ENCODE data around the gene PTPRH. TPM values are rescaled to one million over a fixed set of nuclear protein-coding genes. Genes with fewer than 3 reads are reported as not detected.
A peak's percentile ranks its signal among the peaks of the same experiment; 100 is the strongest.

Gene PTPRH
- total RNA-seq, 1 experiment from 2014 or later = 11.7 TPM

DNA sequence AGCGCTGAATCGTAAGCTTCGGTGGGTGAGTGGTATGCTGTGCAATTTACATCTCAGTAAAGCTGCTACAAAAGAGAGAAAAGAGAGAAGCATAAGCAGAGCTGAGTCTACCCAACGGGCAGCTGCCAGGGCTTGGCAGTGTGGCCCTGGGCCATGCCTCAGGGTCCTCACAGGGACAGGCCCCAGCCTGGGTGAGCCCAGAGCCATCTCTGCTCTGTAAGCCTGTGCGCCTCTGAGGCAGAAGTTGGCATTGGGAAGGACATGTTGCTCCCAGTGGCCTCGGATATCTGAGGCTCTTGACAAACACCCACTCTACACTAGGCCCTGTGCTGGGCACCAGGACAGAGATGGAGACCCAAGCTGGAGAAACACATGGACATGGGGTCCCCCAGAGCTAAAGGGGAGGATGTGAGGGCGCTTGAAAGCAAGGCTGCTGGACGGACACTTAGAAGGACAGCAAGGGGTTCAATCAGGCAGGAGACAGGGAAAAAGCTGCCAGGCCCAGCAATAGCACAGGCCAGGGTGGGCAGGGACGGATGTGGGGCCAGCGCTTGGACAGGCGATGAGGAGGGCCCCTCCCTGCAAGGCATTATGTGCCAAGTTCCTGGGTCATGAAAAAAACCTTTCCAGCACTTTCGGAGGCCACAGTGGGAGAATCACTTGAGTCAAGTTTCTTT is 34.8 kb upstream of the PTPRH start:
- Histone ChIP-seq H3K9me2 (ENCODE audit: insufficient read depth) (no peaks in the 10 kb centered on the region), H2AFZ (no peak overlapping the region), H3F3A (ENCODE audit: insufficient read depth, low read depth) (peaks cover 19% of the 10 kb centered on the region; the same call in 1 of the 2 replicates), H3K27me3 (ENCODE audit: insufficient read depth, low read depth) (no peaks in the 10 kb centered on the region), H3K9me3 (ENCODE audit: insufficient read depth, low read depth) (no peaks in the 10 kb centered on the region), H4K20me1 (ENCODE audit: insufficient read depth) (peaks cover 44% of the 10 kb centered on the region), H3K4me3 (no peak overlapping the region), H3K4me2 (no peak overlapping the region), H3K4me1 (replicated peaks; ENCODE audit: insufficient read depth) (peaks cover 24% of the 10 kb centered on the region), H3K27ac (no peak overlapping the region), H3K36me3 (ENCODE audit: low read depth) (peaks cover 25% of the 10 kb centered on the region), H3K79me2 (ENCODE audit: low read depth) (peaks cover 34% of the 10 kb centered on the region)
- CTCF ChIA-PET = no interaction called here
- intact Hi-C loops (cut with micrococcal nuclease; ENCODE audit: unreplicated experiment) = no loop called here
- BruUV-seq (replicated peaks) = TSS peak; percentile 18
- POLR2A ChIA-PET (ENCODE audit: unreplicated experiment) = no interaction called here
- DNase-seq = no peak
- TF ChIP-seq, protein P1, sequence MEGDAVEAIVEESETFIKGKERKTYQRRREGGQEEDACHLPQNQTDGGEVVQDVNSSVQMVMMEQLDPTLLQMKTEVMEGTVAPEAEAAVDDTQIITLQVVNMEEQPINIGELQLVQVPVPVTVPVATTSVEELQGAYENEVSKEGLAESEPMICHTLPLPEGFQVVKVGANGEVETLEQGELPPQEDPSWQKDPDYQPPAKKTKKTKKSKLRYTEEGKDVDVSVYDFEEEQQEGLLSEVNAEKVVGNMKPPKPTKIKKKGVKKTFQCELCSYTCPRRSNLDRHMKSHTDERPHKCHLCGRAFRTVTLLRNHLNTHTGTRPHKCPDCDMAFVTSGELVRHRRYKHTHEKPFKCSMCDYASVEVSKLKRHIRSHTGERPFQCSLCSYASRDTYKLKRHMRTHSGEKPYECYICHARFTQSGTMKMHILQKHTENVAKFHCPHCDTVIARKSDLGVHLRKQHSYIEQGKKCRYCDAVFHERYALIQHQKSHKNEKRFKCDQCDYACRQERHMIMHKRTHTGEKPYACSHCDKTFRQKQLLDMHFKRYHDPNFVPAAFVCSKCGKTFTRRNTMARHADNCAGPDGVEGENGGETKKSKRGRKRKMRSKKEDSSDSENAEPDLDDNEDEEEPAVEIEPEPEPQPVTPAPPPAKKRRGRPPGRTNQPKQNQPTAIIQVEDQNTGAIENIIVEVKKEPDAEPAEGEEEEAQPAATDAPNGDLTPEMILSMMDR (conservative IDR thresholded peaks at IDR 0.05) = no peak
- no peak for TF ChIP-seq EZH2 (IDR thresholded peaks at IDR 0.05; ENCODE audit: low read depth)

- intact Hi-C loops (cut with micrococcal nuclease; ENCODE audit: unreplicated experiment) = no loop called here
- CTCF ChIA-PET = no interaction called here
- H4K20me1 ChIP-seq (ENCODE audit: insufficient read depth) = peaks cover 29% of the 10 kb centered on the region
Observed at GRCh38 chr19:55242517-55242916, 33.2 kb upstream of the PTPRH start.

DNA sequence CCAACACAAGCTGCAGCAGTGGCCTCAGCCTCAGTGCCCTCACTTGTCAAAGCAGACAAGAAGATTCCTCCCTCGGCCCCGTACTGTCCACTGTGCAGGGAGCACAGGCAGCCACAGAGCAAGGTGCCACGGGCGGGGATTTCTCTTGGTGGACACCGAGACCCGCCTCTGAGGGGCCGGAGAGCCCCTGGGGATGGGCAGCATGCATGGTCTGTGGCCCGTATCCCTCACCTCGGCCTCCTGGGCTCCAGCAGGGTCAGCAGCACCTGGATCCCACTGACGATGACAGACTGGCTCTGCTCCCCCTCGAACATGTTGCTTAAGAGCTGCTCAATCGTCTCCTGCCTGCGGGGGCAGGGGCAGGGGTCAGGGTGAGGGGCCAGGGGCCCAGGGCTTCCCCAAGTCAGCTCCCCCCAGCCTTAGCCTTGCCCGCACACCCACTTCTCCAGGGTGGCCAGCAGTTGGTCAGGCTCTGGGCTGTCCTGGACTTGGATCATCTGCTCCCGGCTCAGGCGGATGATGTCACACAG is 32.7 kb upstream of the PTPRH start:
- ChIA-PET POLR2A (ENCODE audit: unreplicated experiment) (no interaction called here), CTCF (no interaction called here)
- Histone ChIP-seq H3K27me3 (ENCODE audit: insufficient read depth, low read depth) (no peaks in the 10 kb centered on the region), H3F3A (ENCODE audit: insufficient read depth, low read depth) (peaks cover 17% of the 10 kb centered on the region; the same call in 1 of the 2 replicates), H4K20me1 (ENCODE audit: insufficient read depth) (peaks cover 24% of the 10 kb centered on the region), H3K9me3 (ENCODE audit: insufficient read depth, low read depth) (no peaks in the 10 kb centered on the region), H3K9me2 (ENCODE audit: insufficient read depth) (no peaks in the 10 kb centered on the region), H3K4me1 (replicated peaks; ENCODE audit: insufficient read depth) (peaks cover 2% of the 10 kb centered on the region; the same call in 1 of the 2 replicates), H3K79me2 (ENCODE audit: low read depth) (peaks cover 13% of the 10 kb centered on the region), H3K27ac (no peak overlapping the region), H3K4me3 (no peak overlapping the region), H3K4me2 (no peak overlapping the region), H3K36me3 (ENCODE audit: low read depth) (peaks cover 36% of the 10 kb centered on the region), H2AFZ (no peak overlapping the region)
- BruUV-seq (replicated peaks) = no TSS peak
- no peak for DNase-seq
- intact Hi-C loops (cut with micrococcal nuclease; ENCODE audit: unreplicated experiment) = no loop called here
- TF ChIP-seq, protein P1 (conservative IDR thresholded peaks at IDR 0.05) = no peak
- TF ChIP-seq EZH2 (IDR thresholded peaks at IDR 0.05; ENCODE audit: low read depth) = no peak

More at GRCh38 chr19:55242517-55242916, 33.2 kb upstream of the PTPRH start:
- Histone ChIP-seq H3K9me3 (ENCODE audit: insufficient read depth, low read depth) (no peaks in the 10 kb centered on the region), H3K4me1 (replicated peaks; ENCODE audit: insufficient read depth) (peaks cover 7% of the 10 kb centered on the region), H3F3A (ENCODE audit: insufficient read depth, low read depth) (peaks cover 12% of the 10 kb centered on the region; the same call in 1 of the 2 replicates), H3K27me3 (ENCODE audit: insufficient read depth, low read depth) (no peaks in the 10 kb centered on the region), H3K36me3 (ENCODE audit: low read depth) (peaks cover 31% of the 10 kb centered on the region), H3K27ac (no peak overlapping the region), H2AFZ (no peak overlapping the region), H3K9me2 (ENCODE audit: insufficient read depth) (no peaks in the 10 kb centered on the region), H3K4me2 (no peak overlapping the region), H3K79me2 (ENCODE audit: low read depth) (peaks cover 18% of the 10 kb centered on the region), H3K4me3 (no peak overlapping the region)
- POLR2A ChIA-PET (ENCODE audit: unreplicated experiment) = no interaction called here
- TF ChIP-seq EZH2 (IDR thresholded peaks at IDR 0.05; ENCODE audit: low read depth) = no peak
- TF ChIP-seq, protein P1 (conservative IDR thresholded peaks at IDR 0.05) = no peak
- DNase-seq = no peak
- BruUV-seq (replicated peaks) = no TSS peak

Data from PC-9 (cell line).